HG02642 (cell line): ENCODE data around the gene SERPINA1.

Experiments
- ATAC-seq: cut with Tn5 transposase; IDR thresholded peaks from one replicate; pipeline ENCODE4 v1.9.1; 2021; ENCODE audit warnings: mild to moderate bottlenecking; ENCODE audit not compliant: unreplicated experiment, poor library complexity

Gene SERPINA1

GRCh38 chr14:94329857-94330256 is 58.5 kb downstream of the SERPINA1 start:
- no peak for ATAC-seq

GRCh38 chr14:94328196-94328595 is 60.2 kb downstream of the SERPINA1 start:
- ATAC-seq, result no peak
